ENCODE measurements around the gene INPP4B.

INPP4B gene

GRCh38 chr4:142686081-142686480, 160.0 kb downstream of the INPP4B start:
- WGBS: 88% methylated on average over 1 of the region's 1 CpG

GRCh38 chr4:142683997-142684396, 162.1 kb downstream of the INPP4B start:
- Histone ChIP-seq H2BK5ac (ENCODE audit: low read depth, low read length, poor library complexity, severe bottlenecking) (no peak overlapping the region), H3K9me3 (ENCODE audit: control insufficient read depth, low read length) (no peaks in the 10 kb centered on the region), H3K4me1 (ENCODE audit: control insufficient read depth, insufficient read depth, low read depth, low read length) (no peaks in the 10 kb centered on the region), H4K91ac (ENCODE audit: low read length) (no peak overlapping the region), H3K18ac (ENCODE audit: low read depth in 1 of 2, low read length in 2 of 2) (no peak overlapping the region), H3K14ac (ENCODE audit: low read length in 2 of 2) (no peak overlapping the region), H2BK120ac (ENCODE audit: low read depth, low read length) (no peak overlapping the region), H3K27me3 (ENCODE audit: control insufficient read depth in 1 of 2, insufficient read depth in 1 of 2, low read length in 2 of 2) (no peaks in the 10 kb centered on the region), H3K4me3 (ENCODE audit: insufficient read depth in 1 of 2, low read depth in 1 of 2, low read length in 2 of 2) (no peak overlapping the region), H2AK5ac (ENCODE audit: low read length, severe bottlenecking) (no peak overlapping the region), H3K9ac (ENCODE audit: low read length) (no peak overlapping the region), H2BK15ac (ENCODE audit: low read depth, poor library complexity, severe bottlenecking) (no peak overlapping the region), H3K27ac (ENCODE audit: low read length, poor library complexity, severe bottlenecking) (no peak overlapping the region), H3K79me1 (replicated peaks; ENCODE audit: low read length, poor library complexity, severe bottlenecking) (no peaks in the 10 kb centered on the region), H2AFZ (ENCODE audit: low read depth, low read length) (no peak overlapping the region), H3K36me3 (ENCODE audit: control insufficient read depth in 1 of 2, insufficient read depth in 2 of 2, low read depth in 1 of 2, low read length in 2 of 2) (no peaks in the 10 kb centered on the region), H2BK12ac (ENCODE audit: low read length in 2 of 2) (no peak overlapping the region), H3K4me2 (ENCODE audit: low read length, poor library complexity, severe bottlenecking) (no peak overlapping the region), H3K4ac (ENCODE audit: low read depth in 1 of 2, low read length in 2 of 2) (no peak overlapping the region), H3K23ac (ENCODE audit: low read length in 2 of 2) (no peak overlapping the region), H4K8ac (ENCODE audit: low read length) (no peak overlapping the region)
- DNase-seq: no peak
- WGBS: 93% methylated on average over 3 of the region's 3 CpGs

More at GRCh38 chr4:142686081-142686480, 160.0 kb downstream of the INPP4B start:
- no peak overlapping the region for H2BK120ac ChIP-seq (ENCODE audit: low read depth, low read length)
- no peak for DNase-seq
- no peaks in the 10 kb centered on the region for H3K79me1 ChIP-seq (replicated peaks; ENCODE audit: low read length, poor library complexity, severe bottlenecking)
- H4K91ac ChIP-seq (ENCODE audit: low read length): no peak overlapping the region
- H2AFZ ChIP-seq (ENCODE audit: low read depth, low read length): no peak overlapping the region
- H3K4me2 ChIP-seq (ENCODE audit: low read length, poor library complexity, severe bottlenecking): no peak overlapping the region
- no peak overlapping the region for H3K9ac ChIP-seq (ENCODE audit: low read length)
- H3K4me3 ChIP-seq (ENCODE audit: insufficient read depth in 1 of 2, low read depth in 1 of 2, low read length in 2 of 2): no peak overlapping the region
- no peak overlapping the region for H3K23ac ChIP-seq (ENCODE audit: low read length in 2 of 2)
- H3K14ac ChIP-seq (ENCODE audit: low read length in 2 of 2): no peak overlapping the region
- no peak overlapping the region for H2BK5ac ChIP-seq (ENCODE audit: low read depth, low read length, poor library complexity, severe bottlenecking)
- no peak overlapping the region for H3K18ac ChIP-seq (ENCODE audit: low read depth in 1 of 2, low read length in 2 of 2)
- H3K4ac ChIP-seq (ENCODE audit: low read depth in 1 of 2, low read length in 2 of 2): no peak overlapping the region
- H3K36me3 ChIP-seq (ENCODE audit: control insufficient read depth in 1 of 2, insufficient read depth in 2 of 2, low read depth in 1 of 2, low read length in 2 of 2): no peaks in the 10 kb centered on the region
- no peaks in the 10 kb centered on the region for H3K4me1 ChIP-seq (ENCODE audit: control insufficient read depth, insufficient read depth, low read depth, low read length)
- H2BK12ac ChIP-seq (ENCODE audit: low read length in 2 of 2): no peak overlapping the region
- H3K9me3 ChIP-seq (ENCODE audit: control insufficient read depth, low read length): no peaks in the 10 kb centered on the region
- H3K27me3 ChIP-seq (ENCODE audit: control insufficient read depth in 1 of 2, insufficient read depth in 1 of 2, low read length in 2 of 2): no peaks in the 10 kb centered on the region
- no peak overlapping the region for H3K27ac ChIP-seq (ENCODE audit: low read length, poor library complexity, severe bottlenecking)
- no peak overlapping the region for H4K8ac ChIP-seq (ENCODE audit: low read length)
- H2BK15ac ChIP-seq (ENCODE audit: low read depth, poor library complexity, severe bottlenecking): no peak overlapping the region
- no peak overlapping the region for H2AK5ac ChIP-seq (ENCODE audit: low read length, severe bottlenecking)

DNA sequence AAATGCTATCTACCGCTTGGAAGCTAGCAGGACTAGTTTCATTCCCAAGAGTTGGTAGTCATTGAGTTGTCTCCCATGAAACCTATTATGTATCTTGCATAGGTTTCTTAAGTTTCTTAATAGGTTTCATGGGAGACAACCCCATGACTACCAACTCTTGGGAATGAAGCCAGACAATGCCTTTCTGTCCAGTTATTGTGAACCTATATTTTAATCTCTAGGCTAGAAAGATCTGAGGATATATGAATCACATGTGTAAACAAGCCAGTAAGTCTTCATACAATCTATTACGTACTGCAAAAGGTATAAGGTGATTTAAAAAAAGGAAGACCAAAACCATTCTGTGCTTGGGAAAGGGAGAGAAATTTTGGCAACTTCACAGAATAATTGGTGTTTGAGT, 162.6 kb downstream of the INPP4B start:
- Histone ChIP-seq H2BK5ac (ENCODE audit: low read depth, low read length, poor library complexity, severe bottlenecking) (no peak overlapping the region), H3K14ac (ENCODE audit: low read length in 2 of 2) (no peak overlapping the region), H3K36me3 (ENCODE audit: control insufficient read depth in 1 of 2, insufficient read depth in 2 of 2, low read depth in 1 of 2, low read length in 2 of 2) (no peaks in the 10 kb centered on the region), H3K4me3 (ENCODE audit: insufficient read depth in 1 of 2, low read depth in 1 of 2, low read length in 2 of 2) (no peak overlapping the region), H2AK5ac (ENCODE audit: low read length, severe bottlenecking) (no peak overlapping the region), H3K4me2 (ENCODE audit: low read length, poor library complexity, severe bottlenecking) (no peak overlapping the region), H3K9ac (ENCODE audit: low read length) (no peak overlapping the region), H3K27ac (ENCODE audit: low read length, poor library complexity, severe bottlenecking) (no peak overlapping the region), H2BK15ac (ENCODE audit: low read depth, poor library complexity, severe bottlenecking) (no peak overlapping the region), H3K18ac (ENCODE audit: low read depth in 1 of 2, low read length in 2 of 2) (no peak overlapping the region), H2AFZ (ENCODE audit: low read depth, low read length) (no peak overlapping the region), H3K23ac (ENCODE audit: low read length in 2 of 2) (no peak overlapping the region), H4K8ac (ENCODE audit: low read length) (no peak overlapping the region), H2BK12ac (ENCODE audit: low read length in 2 of 2) (no peak overlapping the region), H3K4ac (ENCODE audit: low read depth in 1 of 2, low read length in 2 of 2) (no peak overlapping the region), H2BK120ac (ENCODE audit: low read depth, low read length) (no peak overlapping the region), H3K27me3 (ENCODE audit: control insufficient read depth in 1 of 2, insufficient read depth in 1 of 2, low read length in 2 of 2) (no peaks in the 10 kb centered on the region), H3K9me3 (ENCODE audit: control insufficient read depth, low read length) (no peaks in the 10 kb centered on the region), H4K91ac (ENCODE audit: low read length) (no peak overlapping the region), H3K79me1 (replicated peaks; ENCODE audit: low read length, poor library complexity, severe bottlenecking) (no peaks in the 10 kb centered on the region), H3K4me1 (ENCODE audit: control insufficient read depth, insufficient read depth, low read depth, low read length) (no peaks in the 10 kb centered on the region)
- WGBS: 74% methylated on average over 2 of the region's 2 CpGs
- no peak for DNase-seq

- Histone ChIP-seq H4K91ac (ENCODE audit: low read length) (no peak overlapping the region), H3K4me2 (ENCODE audit: low read length, poor library complexity, severe bottlenecking) (no peak overlapping the region), H4K8ac (ENCODE audit: low read length) (no peak overlapping the region), H2BK12ac (ENCODE audit: low read length in 2 of 2) (no peak overlapping the region), H3K9me3 (ENCODE audit: control insufficient read depth, low read length) (peaks cover 30% of the 10 kb centered on the region), H2BK15ac (ENCODE audit: low read depth, poor library complexity, severe bottlenecking) (no peak overlapping the region), H3K9ac (ENCODE audit: low read length) (no peak overlapping the region), H3K4me3 (ENCODE audit: insufficient read depth in 1 of 2, low read depth in 1 of 2, low read length in 2 of 2) (no peak overlapping the region), H2BK5ac (ENCODE audit: low read depth, low read length, poor library complexity, severe bottlenecking) (no peak overlapping the region), H2AK5ac (ENCODE audit: low read length, severe bottlenecking) (no peak overlapping the region), H2BK120ac (ENCODE audit: low read depth, low read length) (no peak overlapping the region), H3K4ac (ENCODE audit: low read depth in 1 of 2, low read length in 2 of 2) (no peak overlapping the region), H2AFZ (ENCODE audit: low read depth, low read length) (no peak overlapping the region), H3K36me3 (ENCODE audit: control insufficient read depth in 1 of 2, insufficient read depth in 2 of 2, low read depth in 1 of 2, low read length in 2 of 2) (no peaks in the 10 kb centered on the region), H3K27me3 (ENCODE audit: control insufficient read depth in 1 of 2, insufficient read depth in 1 of 2, low read length in 2 of 2) (no peaks in the 10 kb centered on the region), H3K4me1 (ENCODE audit: control insufficient read depth, insufficient read depth, low read depth, low read length) (no peaks in the 10 kb centered on the region), H3K27ac (ENCODE audit: low read length, poor library complexity, severe bottlenecking) (no peak overlapping the region), H3K18ac (ENCODE audit: low read depth in 1 of 2, low read length in 2 of 2) (no peak overlapping the region), H3K14ac (ENCODE audit: low read length in 2 of 2) (no peak overlapping the region), H3K23ac (ENCODE audit: low read length in 2 of 2) (no peak overlapping the region), H3K79me1 (replicated peaks; ENCODE audit: low read length, poor library complexity, severe bottlenecking) (no peaks in the 10 kb centered on the region)
- DNase-seq: no peak
- WGBS: no CpG with 5 or more reads among the region's 2 CpGs
These were observed 174.6 kb downstream of the INPP4B start for GRCh38 chr4:142671516-142671915.

Data from mesenchymal stem cell (in vitro differentiated cells and primary cell).